Measurements from ENCODE around the gene MINDY4. TPM values are rescaled to one million over a fixed set of nuclear protein-coding genes. Genes with fewer than 3 reads are reported as not detected.

Gene MINDY4
- total RNA-seq, 2 experiments from 2014 or later, result 1.2 to 1.4 TPM

- H3K4me1 Mint-ChIP-seq (ENCODE audit: low read depth), result no peaks in the 10 kb centered on the region
- CTCF ChIA-PET, result interaction anchor here (0.7 kb wide), 1 partner anchor 156 kb away, joined by 3 read pairs; no protein-coding TSS in a partner anchor
- peaks cover 16% of the 10 kb centered on the region for H3K36me3 Mint-ChIP-seq (ENCODE audit: low read depth)
- no peak overlapping the region for H3K27ac Mint-ChIP-seq
- no peak overlapping the region for H3K4me3 Mint-ChIP-seq
- intact Hi-C loops (cut with micrococcal nuclease), result no loop called here
- no peak for DNase-seq
- H3K9me3 Mint-ChIP-seq, result no peaks in the 10 kb centered on the region
- H3K27me3 Mint-ChIP-seq (ENCODE audit: low read depth), result no peaks in the 10 kb centered on the region
These were observed 11.5 kb downstream of the MINDY4 start for GRCh38 chr7:30782690-30783089.

DNA sequence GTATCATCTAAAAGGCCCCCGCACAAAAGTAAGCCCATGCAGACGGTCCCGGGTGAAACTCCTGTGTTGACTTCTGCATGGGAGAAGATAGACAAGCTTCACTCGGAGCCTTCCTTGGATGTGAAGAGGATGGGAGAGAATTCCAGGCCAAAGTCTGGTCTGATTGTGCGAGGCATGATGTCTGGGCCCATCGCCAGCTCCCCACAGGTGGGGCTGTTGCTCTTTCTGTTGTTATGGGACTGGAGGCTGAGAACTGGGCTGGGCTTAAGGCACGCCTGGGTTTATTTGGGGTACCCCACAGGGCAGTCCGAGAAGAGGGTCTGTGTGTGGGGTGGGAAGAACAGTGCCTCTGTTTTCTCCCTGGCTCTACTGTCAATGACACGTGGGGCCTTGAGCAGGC is 14.6 kb downstream of the MINDY4 start:
- CTCF ChIA-PET, result no interaction called here
- H3K27me3 Mint-ChIP-seq (ENCODE audit: low read depth), result no peaks in the 10 kb centered on the region
- DNase-seq, result no peak
- intact Hi-C loops (cut with micrococcal nuclease), result no loop called here
- H3K27ac Mint-ChIP-seq, result no peak overlapping the region
- peaks cover 13% of the 10 kb centered on the region for H3K36me3 Mint-ChIP-seq (ENCODE audit: low read depth)
- H3K4me1 Mint-ChIP-seq (ENCODE audit: low read depth), result no peaks in the 10 kb centered on the region
- no peaks in the 10 kb centered on the region for H3K9me3 Mint-ChIP-seq
- H3K4me3 Mint-ChIP-seq, result no peak overlapping the region

DNA sequence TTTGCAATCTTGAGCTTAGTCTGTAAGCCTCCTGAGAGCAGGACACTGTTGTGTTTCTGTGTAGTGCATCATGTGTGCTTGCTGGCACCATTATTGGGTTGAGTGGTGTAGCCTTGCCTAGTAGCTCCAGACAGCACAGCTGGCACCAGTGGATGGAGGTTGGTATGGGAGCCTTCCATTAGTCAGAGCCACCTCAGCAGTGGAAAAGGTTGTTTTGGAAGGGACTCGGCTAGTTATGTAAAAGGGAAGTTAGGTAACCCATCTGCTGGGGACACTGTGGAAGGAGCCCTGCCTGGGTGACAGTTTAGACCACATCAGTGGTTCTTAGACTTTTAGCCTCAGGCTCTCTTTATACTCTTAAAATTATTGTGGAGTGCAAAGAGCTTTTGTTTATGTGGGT is 16.3 kb downstream of the MINDY4 start:
- DNase-seq, result no peak
- Mint-ChIP-seq H3K27ac (no peak overlapping the region), H3K9me3 (no peaks in the 10 kb centered on the region), H3K36me3 (ENCODE audit: low read depth) (peaks cover 9% of the 10 kb centered on the region), H3K4me1 (ENCODE audit: low read depth) (no peaks in the 10 kb centered on the region), H3K27me3 (ENCODE audit: low read depth) (no peaks in the 10 kb centered on the region), H3K4me3 (no peak overlapping the region)
- intact Hi-C loops (cut with micrococcal nuclease), result no loop called here
- CTCF ChIA-PET, result no interaction called here

DNA sequence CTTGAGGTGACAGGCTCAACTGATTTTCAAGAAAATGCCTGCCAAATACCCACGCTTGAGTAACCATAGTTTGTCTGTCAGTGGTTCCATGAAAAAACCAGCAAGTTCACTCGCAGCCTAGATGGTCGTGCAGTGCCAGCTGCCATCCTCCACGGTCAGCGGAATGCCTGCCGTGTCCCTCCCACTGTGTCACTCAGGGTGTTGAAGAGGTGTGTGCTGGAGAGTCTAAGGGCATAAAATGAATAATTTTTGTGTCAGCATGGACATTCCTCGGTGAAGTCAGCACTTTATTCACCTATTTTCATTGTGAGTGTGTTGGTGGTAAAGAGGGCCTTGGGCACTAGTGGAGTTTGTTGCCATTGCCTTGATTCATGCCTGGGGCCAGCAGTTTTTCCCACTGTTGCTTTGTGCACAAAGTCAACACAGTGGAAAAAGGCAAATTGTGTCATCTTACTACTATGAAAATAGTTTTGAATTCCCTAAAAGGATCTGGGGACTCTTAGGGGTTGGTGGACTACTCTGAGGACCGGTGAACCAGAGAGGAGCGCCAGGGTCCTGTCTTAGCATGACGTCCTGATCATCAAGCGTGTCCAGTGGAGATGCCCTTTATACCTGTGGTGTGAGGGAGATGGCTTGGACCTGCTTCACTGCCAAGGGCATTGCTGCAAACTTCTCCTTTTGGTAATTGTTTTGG is 17.6 kb downstream of the MINDY4 start:
- intact Hi-C loops (cut with micrococcal nuclease), result no loop called here
- Mint-ChIP-seq H3K27ac (no peak overlapping the region), H3K36me3 (ENCODE audit: low read depth) (peaks cover 3% of the 10 kb centered on the region), H3K4me1 (ENCODE audit: low read depth) (no peaks in the 10 kb centered on the region), H3K27me3 (ENCODE audit: low read depth) (no peaks in the 10 kb centered on the region), H3K9me3 (no peaks in the 10 kb centered on the region), H3K4me3 (no peak overlapping the region)
- CTCF ChIA-PET, result interaction anchor here (0.7 kb wide), 1 partner anchor 15 kb away, joined by 3 read pairs; no protein-coding TSS in a partner anchor
- DNase-seq, result no peak

- Mint-ChIP-seq H3K27me3 (ENCODE audit: low read depth) (no peaks in the 10 kb centered on the region), H3K27ac (no peak overlapping the region), H3K9me3 (no peaks in the 10 kb centered on the region), H3K4me1 (ENCODE audit: low read depth) (no peaks in the 10 kb centered on the region), H3K4me3 (no peak overlapping the region), H3K36me3 (ENCODE audit: low read depth) (peaks cover 3% of the 10 kb centered on the region)
- intact Hi-C loops (cut with micrococcal nuclease), result no loop called here
- CTCF ChIA-PET, result interaction anchor here (0.7 kb wide), 1 partner anchor 14 kb away, joined by 3 read pairs; no protein-coding TSS in a partner anchor
- no peak for DNase-seq
These were observed 18.1 kb downstream of the MINDY4 start for GRCh38 chr7:30789334-30789711.

DNA sequence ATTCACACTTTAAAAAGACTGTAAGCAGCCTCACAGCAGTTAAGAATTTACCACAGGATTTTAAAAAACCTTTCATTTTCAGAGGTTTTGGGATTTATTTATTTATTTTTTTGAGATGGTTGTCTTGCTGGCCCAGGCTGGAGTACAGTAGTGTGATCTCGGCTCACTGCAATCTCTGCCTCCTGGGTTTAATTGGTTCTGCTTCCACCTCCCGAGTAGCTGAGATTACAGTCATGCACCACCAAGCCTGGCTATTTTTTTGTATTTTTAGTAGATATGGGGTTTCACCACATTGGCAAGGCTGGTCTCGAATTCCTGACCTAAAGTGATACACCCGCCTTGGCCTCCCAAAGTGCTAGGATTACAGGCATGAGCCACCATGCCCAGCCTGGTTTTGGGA is 19.1 kb downstream of the MINDY4 start:
- no peak for DNase-seq
- Mint-ChIP-seq H3K27ac (no peak overlapping the region), H3K36me3 (ENCODE audit: low read depth) (peaks cover 1% of the 10 kb centered on the region), H3K4me1 (ENCODE audit: low read depth) (no peaks in the 10 kb centered on the region), H3K27me3 (ENCODE audit: low read depth) (no peaks in the 10 kb centered on the region), H3K9me3 (no peaks in the 10 kb centered on the region), H3K4me3 (no peak overlapping the region)
- intact Hi-C loops (cut with micrococcal nuclease), result no loop called here
- CTCF ChIA-PET, result interaction anchor here (1.3 kb wide), 1 partner anchor 148 kb away, joined by 4 read pairs; no protein-coding TSS in a partner anchor

DNA sequence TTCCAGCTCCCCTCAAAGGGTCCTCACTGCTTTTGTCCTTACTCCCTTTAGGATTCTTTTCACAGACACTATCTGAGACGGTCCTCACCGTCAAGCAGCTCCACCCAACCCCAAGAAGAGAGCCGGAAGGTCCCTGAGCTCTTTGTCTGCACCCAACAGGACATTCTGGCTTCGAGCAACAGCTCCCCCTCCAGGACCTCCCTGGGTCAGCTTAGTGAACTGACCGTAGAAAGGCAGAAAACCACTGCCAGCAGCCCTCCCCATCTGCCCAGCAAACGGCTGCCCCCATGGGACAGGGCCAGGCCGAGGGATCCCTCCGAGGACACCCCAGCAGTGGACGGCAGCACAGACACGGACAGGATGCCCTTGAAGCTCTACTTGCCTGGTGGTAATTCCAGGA is 19.9 kb downstream of the MINDY4 start:
- Mint-ChIP-seq H3K4me3 (no peak overlapping the region), H3K27ac (no peak overlapping the region), H3K9me3 (no peaks in the 10 kb centered on the region), H3K36me3 (ENCODE audit: low read depth) (peaks cover 1% of the 10 kb centered on the region), H3K27me3 (ENCODE audit: low read depth) (no peaks in the 10 kb centered on the region), H3K4me1 (ENCODE audit: low read depth) (peaks cover 2% of the 10 kb centered on the region)
- CTCF ChIA-PET, result interaction anchor here (1.3 kb wide), 1 partner anchor 148 kb away, joined by 4 read pairs; no protein-coding TSS in a partner anchor
- intact Hi-C loops (cut with micrococcal nuclease), result no loop called here
- no peak for DNase-seq

DNA sequence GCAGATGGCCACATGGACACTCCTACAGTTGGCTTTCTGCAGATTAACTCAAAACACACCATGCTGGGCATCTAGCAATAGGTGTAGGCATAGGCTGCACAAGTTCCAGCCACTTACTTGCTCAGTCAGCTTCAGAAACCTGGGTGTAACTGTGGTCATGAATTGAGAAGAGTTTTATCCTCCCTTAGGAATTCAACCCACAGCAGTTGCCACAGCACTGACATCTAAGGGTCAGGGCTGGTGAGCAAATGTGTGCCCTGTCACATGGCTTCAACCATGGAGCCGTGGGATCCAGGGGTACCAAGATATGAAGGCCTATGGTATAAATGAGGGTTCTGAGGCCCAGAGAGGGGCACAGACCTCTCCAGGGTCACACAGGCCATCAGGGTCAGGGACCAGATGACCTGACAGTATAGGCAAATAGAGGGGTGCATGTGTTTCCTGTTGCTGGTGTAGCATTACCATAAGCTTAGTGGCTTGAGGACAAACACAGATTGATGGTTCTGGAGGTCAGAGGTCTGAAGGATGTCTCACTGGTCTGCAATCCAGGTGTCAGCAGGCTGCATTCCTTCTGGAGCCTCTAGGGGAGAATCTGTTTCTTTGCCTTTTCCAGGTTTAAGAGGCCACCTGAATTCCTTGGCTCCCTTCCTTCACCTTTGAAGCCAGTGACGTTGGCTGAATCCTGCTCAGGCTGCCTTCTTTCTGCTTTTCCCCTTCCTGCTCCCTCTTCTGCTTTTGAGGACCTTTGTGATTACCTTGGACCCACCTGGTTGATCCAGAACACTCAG is 24.1 kb downstream of the MINDY4 start:
- Mint-ChIP-seq H3K4me3 (no peak overlapping the region), H3K27me3 (ENCODE audit: low read depth) (no peaks in the 10 kb centered on the region), H3K9me3 (no peaks in the 10 kb centered on the region), H3K36me3 (ENCODE audit: low read depth) (peaks cover 1% of the 10 kb centered on the region), H3K4me1 (ENCODE audit: low read depth) (peaks cover 11% of the 10 kb centered on the region), H3K27ac (no peak overlapping the region)
- no peak for DNase-seq
- intact Hi-C loops (cut with micrococcal nuclease), result no loop called here
- CTCF ChIA-PET, result interaction anchor here (0.9 kb wide), 2 partner anchors 18 to 327 kb away, joined by 4 to 5 read pairs; no protein-coding TSS in a partner anchor

GRCh38 chr7:30796105-30796869 is 25.1 kb downstream of the MINDY4 start:
- intact Hi-C loops (cut with micrococcal nuclease), result loop anchor here (2.0 kb wide), 1 partner anchor 25 kb away; the partner anchor contains the start of gene MINDY4

GRCh38 chr7:30797176-30798040 is 26.2 kb downstream of the MINDY4 start:
- Mint-ChIP-seq H3K9me3 (no peaks in the 10 kb centered on the region), H3K27ac (no peak overlapping the region), H3K4me1 (ENCODE audit: low read depth) (peaks cover 13% of the 10 kb centered on the region), H3K27me3 (ENCODE audit: low read depth) (no peaks in the 10 kb centered on the region), H3K4me3 (no peak overlapping the region), H3K36me3 (ENCODE audit: low read depth) (no peaks in the 10 kb centered on the region)
- DNase-seq, result no peak
- CTCF ChIA-PET, result interaction anchor here (0.6 to 1.2 kb wide), 3 partner anchors 185 to 684 kb away, joined by 3 to 4 read pairs (median 4); no protein-coding TSS in a partner anchor
- intact Hi-C loops (cut with micrococcal nuclease), result loop anchor here (2.0 kb wide), 1 partner anchor 27 kb away; the partner anchor contains the start of gene MINDY4

More at GRCh38 chr7:30796105-30796869, 25.1 kb downstream of the MINDY4 start:
- CTCF ChIA-PET, result interaction anchor here (0.6 to 1.2 kb wide), 5 partner anchors 19 to 685 kb away, joined by 3 to 5 read pairs (median 4); no protein-coding TSS in a partner anchor
- H3K27me3 Mint-ChIP-seq (ENCODE audit: low read depth), result no peaks in the 10 kb centered on the region
- no peaks in the 10 kb centered on the region for H3K9me3 Mint-ChIP-seq
- H3K36me3 Mint-ChIP-seq (ENCODE audit: low read depth), result no peaks in the 10 kb centered on the region
- H3K27ac Mint-ChIP-seq, result no peak overlapping the region
- no peak overlapping the region for H3K4me3 Mint-ChIP-seq
- H3K4me1 Mint-ChIP-seq (ENCODE audit: low read depth), result peaks cover 13% of the 10 kb centered on the region
- no peak for DNase-seq

DNA sequence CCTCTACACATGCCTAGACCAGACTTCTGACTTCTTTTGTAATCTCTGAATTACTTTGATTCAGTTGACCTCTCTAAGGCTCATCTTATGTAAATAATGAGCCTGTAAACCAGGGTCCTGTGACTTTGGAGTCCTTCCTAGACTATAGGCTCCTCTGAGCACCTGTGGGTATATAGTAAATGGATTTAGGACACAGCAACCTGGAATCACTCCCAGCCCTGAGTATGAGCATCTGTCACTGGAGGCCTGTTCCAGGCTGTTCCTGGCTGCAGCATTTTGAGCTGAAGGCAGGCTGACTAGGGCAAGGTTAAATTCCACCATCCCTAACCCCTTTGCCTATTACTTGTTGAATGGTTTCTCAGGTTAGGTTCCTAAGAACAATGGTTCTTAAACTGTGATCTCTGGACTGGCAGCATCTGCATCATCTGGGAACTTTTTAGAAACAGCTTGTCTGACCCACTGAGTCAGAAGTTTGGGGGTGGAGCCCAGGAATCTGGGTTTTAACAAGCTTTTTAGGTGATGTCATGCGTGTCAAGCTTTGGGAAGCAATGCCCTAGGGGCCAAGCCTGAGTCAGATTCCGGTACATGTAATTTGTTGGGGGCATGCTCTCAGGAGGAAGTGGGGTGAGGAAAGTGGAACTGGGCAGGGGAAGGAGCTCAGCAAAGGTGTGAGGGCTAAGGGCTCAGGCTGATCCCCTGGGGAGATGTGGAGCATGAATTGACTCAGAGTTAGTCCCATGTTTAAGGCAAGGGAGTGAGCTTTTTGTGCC is 28.2 kb downstream of the MINDY4 start:
- H3K27ac Mint-ChIP-seq, result no peak overlapping the region
- no peak for DNase-seq
- intact Hi-C loops (cut with micrococcal nuclease), result no loop called here

More for the DNA sequence above, 28.2 kb downstream of the MINDY4 start:
- no peak overlapping the region for H3K4me3 Mint-ChIP-seq
- H3K9me3 Mint-ChIP-seq, result no peaks in the 10 kb centered on the region
- CTCF ChIA-PET, result interaction anchor here (0.8 to 2.5 kb wide), 4 partner anchors 140 to 322 kb away, joined by 4 to 8 read pairs (median 4); no protein-coding TSS in a partner anchor
- H3K36me3 Mint-ChIP-seq (ENCODE audit: low read depth), result no peaks in the 10 kb centered on the region
- H3K4me1 Mint-ChIP-seq (ENCODE audit: low read depth), result peaks cover 13% of the 10 kb centered on the region
- no peaks in the 10 kb centered on the region for H3K27me3 Mint-ChIP-seq (ENCODE audit: low read depth)

Data from activated naive CD4-positive, alpha-beta T cell treated with anti-CD3 and anti-CD28 coated beads for 36 hours (primary cell).